Measurements from ENCODE around the gene TCF20.

GRCh38 chr22:42281706-42282251 lies 11.3 kb upstream of the TCF20 start:
- TF ChIP-seq, protein P1, sequence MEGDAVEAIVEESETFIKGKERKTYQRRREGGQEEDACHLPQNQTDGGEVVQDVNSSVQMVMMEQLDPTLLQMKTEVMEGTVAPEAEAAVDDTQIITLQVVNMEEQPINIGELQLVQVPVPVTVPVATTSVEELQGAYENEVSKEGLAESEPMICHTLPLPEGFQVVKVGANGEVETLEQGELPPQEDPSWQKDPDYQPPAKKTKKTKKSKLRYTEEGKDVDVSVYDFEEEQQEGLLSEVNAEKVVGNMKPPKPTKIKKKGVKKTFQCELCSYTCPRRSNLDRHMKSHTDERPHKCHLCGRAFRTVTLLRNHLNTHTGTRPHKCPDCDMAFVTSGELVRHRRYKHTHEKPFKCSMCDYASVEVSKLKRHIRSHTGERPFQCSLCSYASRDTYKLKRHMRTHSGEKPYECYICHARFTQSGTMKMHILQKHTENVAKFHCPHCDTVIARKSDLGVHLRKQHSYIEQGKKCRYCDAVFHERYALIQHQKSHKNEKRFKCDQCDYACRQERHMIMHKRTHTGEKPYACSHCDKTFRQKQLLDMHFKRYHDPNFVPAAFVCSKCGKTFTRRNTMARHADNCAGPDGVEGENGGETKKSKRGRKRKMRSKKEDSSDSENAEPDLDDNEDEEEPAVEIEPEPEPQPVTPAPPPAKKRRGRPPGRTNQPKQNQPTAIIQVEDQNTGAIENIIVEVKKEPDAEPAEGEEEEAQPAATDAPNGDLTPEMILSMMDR (IDR thresholded peaks at IDR 0.05), result no peak
- TF ChIP-seq EP300 (IDR thresholded peaks at IDR 0.05), result no peak
- TF ChIP-seq POLR2A (IDR thresholded peaks at IDR 0.05), result no peak
